K562 (cell line): Measurements from ENCODE around the gene ASIC1. TPM values are rescaled to one million over a fixed set of nuclear protein-coding genes. Genes with fewer than 3 reads are reported as not detected.
A peak's percentile ranks its signal among the peaks of the same experiment; 100 is the strongest.

Source experiments
- AFF1 ChIP-seq, 2 experiments: fragments of 450-650 bp; IDR thresholded peaks; 2 replicates each; pipeline ENCODE4 v1.6.1; 2018; ENCODE audit warnings: mild to moderate bottlenecking in 2 of 2, low read depth in 1 of 2; ENCODE audit not compliant: partially characterized antibody in 2 of 2
- ARNT ChIP-seq, 2 experiments: fragments of 450-650 bp; IDR thresholded peaks; 2 replicates each; pipeline ENCODE4 v1.6.1; 2016; ENCODE audit warnings: mild to moderate bottlenecking in 1 of 2
- BACH1 ChIP-seq: fragments of 200-800 bp; sonication (Bioruptor generic); IDR thresholded peaks from 2 replicates; pipeline ENCODE4 v1.6.1; 2016; ENCODE audit warnings: missing genetic modification characterization, missing compliant biosample characterization
- DPF2 ChIP-seq: fragments of 450-650 bp; IDR thresholded peaks from 2 replicates; pipeline ENCODE4 v1.6.1; 2016
- E2F3 ChIP-seq: fragments of 250-450 bp; sonication (Bioruptor Pico); IDR thresholded peaks from 2 replicates; pipeline ENCODE4 v1.4.0; 2020; ENCODE audit warnings: mild to moderate bottlenecking
- ETV6 ChIP-seq, 3 experiments: fragments of 150-350 bp in 1 of 3; sonication (generic) in 1 of 3; formaldehyde crosslinking in 1 of 3; IDR thresholded peaks; 2 replicates each; pipeline versions ENCODE4 v1.6.1 to v1.8.0; 2014 to 2022; ENCODE audit warnings: borderline replicate concordance in 2 of 3, low read depth in 2 of 3, antibody characterized with exemption in 1 of 3, low read length in 1 of 3, mild to moderate bottlenecking in 1 of 3, missing genetic modification reagents in 1 of 3
- HIVEP1 ChIP-seq: fragments of 250-450 bp; sonication (Bioruptor Pico); IDR thresholded peaks from 2 replicates; pipeline ENCODE4 v1.4.0; 2020; ENCODE audit warnings: mild to moderate bottlenecking
- HMGN3 ChIP-seq: IDR thresholded peaks from 2 replicates; pipeline ENCODE4 v1.6.1; 2011; ENCODE audit warnings: borderline replicate concordance, low read depth, mild to moderate bottlenecking, mixed read lengths, low read length; ENCODE audit not compliant: insufficient read length; ENCODE audit errors: extremely low read depth
- KLF10 ChIP-seq: fragments of 250-450 bp; sonication (Bioruptor Pico); IDR thresholded peaks from 2 replicates; pipeline ENCODE4 v1.6.1; 2021; ENCODE audit warnings: matching md5 sums
- MEIS2 ChIP-seq: fragments of 450-650 bp; IDR thresholded peaks from 2 replicates; pipeline ENCODE4 v1.6.1; 2014; ENCODE audit warnings: mild to moderate bottlenecking; ENCODE audit not compliant: partially characterized antibody
- NCOA4 ChIP-seq: fragments of 450-650 bp; IDR thresholded peaks from 2 replicates; pipeline ENCODE4 v1.6.1; 2018; ENCODE audit warnings: mild to moderate bottlenecking; ENCODE audit not compliant: partially characterized antibody
- NCOA6 ChIP-seq: fragments of 450-650 bp; IDR thresholded peaks from 2 replicates; pipeline ENCODE4 v1.6.1; 2017; ENCODE audit warnings: mild to moderate bottlenecking
- RAD51 ChIP-seq: fragments of 450-650 bp; IDR thresholded peaks from 2 replicates; pipeline ENCODE4 v1.7.1; 2016; ENCODE audit warnings: low read depth, mild to moderate bottlenecking, borderline replicate concordance
- SRF ChIP-seq, 2 experiments: fragments of 250-450, 450-650 bp in 1 of 2; sonication (Bioruptor Pico) in 1 of 2; sonication (generic) in 1 of 2; formaldehyde crosslinking; IDR thresholded peaks; 2 replicates each; pipeline versions ENCODE4 v1.5.0 to v1.5.1; 2020 to 2022; ENCODE audit warnings: mild to moderate bottlenecking in 1 of 2, missing genetic modification reagents in 1 of 2
- ZMIZ1 ChIP-seq, 2 experiments: fragments of 150-350 bp in 1 of 2; IDR thresholded peaks; 2 replicates each; pipeline ENCODE4 v1.6.1; 2012 to 2016; ENCODE audit warnings: low read depth in 2 of 2, low read length in 2 of 2, mild to moderate bottlenecking in 1 of 2, moderate library complexity in 1 of 2
- ZNF431 ChIP-seq: sonication (generic); formaldehyde crosslinking; IDR thresholded peaks from 2 replicates; pipeline ENCODE4 v1.8.0; 2022; ENCODE audit warnings: mild to moderate bottlenecking, missing genetic modification reagents
- ZNF77 ChIP-seq: fragments of 250-450 bp; sonication (Bioruptor Pico); IDR thresholded peaks from 2 replicates; pipeline ENCODE4 v1.5.0; 2020
- polyA plus RNA-seq, 8 experiments: library from polyadenylated mRNA; depleted of rRNA in 4 of 8; stranded (reverse) in 5 of 8; unstranded in 3 of 8; fragments of >200 nt; fragmentation: Nextera tagmentation in 2 of 8; fragmentation: Illumina TruSeq in 1 of 8; extraction: Ambion mirVana in 2 of 8; extraction: Trizol in 1 of 8; gene quantifications; 2 replicates each; pipeline versions ENCODE4 v1.2.1 to v1.2.3, GENCODE V29; 2011 to 2014; ENCODE audit warnings: inconsistent platforms in 1 of 8, missing spikeins in 1 of 8
- total RNA-seq, 7 experiments: library from RNA; depleted of rRNA in 6 of 7; stranded (reverse); fragments of >200 nt in 6 of 7; fragmentation: Illumina TruSeq in 2 of 7; extraction: Trizol in 2 of 7; gene quantifications; 2 replicates each; pipeline versions ENCODE4 v1.2.1 to v1.2.3, GENCODE V29; 2011 to 2021; ENCODE audit warnings: low replicate concordance in 1 of 7
- TF ChIP-seq, protein P1 (sequence below): fragments of 450-650 bp; IDR thresholded peaks from 2 replicates; pipeline ENCODE4 v1.6.1; 2017; ENCODE audit warnings: antibody characterized with exemption

ASIC1 gene
- total and polyA plus RNA-seq, 9 of the 15 experiments (the other 6 are each of a cell fraction or from before 2014, with no cell fraction given), result 0.01 to 1.7 (median 0.45) TPM

GRCh38 chr12:50050410-50051098 lies 6.8 kb upstream of the ASIC1 start (continued):
- TF ChIP-seq KLF10 (CRISPR knock-in tag) (no peak), RAD51 (no peak), ZNF77 (CRISPR knock-in tag) (no peak), BACH1 (peak; percentile 81; the same call in 1 of the 2 replicates), HMGN3 (peak; percentile 100), E2F3 (CRISPR knock-in tag) (0 out of 2 replicates have a peak, but pooled peaks have one; percentile 39), ZMIZ1 (IDR thresholded peaks at IDR 0.05; ENCODE audit: low read depth in 2 of 2, low read length in 2 of 2) (peak in 1 of 2 experiments; percentile 99; a peak in 2 of 4 replicates), ETV6 (IDR thresholded peaks at IDR 0.05; ENCODE audit: borderline replicate concordance in 1 of 2, low read depth in 2 of 2, low read length in 1 of 2) (no peak), ETV6 (CRISPR knock-in tag; IDR thresholded peaks at IDR 0.05; ENCODE audit: borderline replicate concordance) (no peak), DPF2 (peak; percentile 92), NCOA6 (no peak), NCOA4 (no peak), AFF1 (IDR thresholded peaks at IDR 0.05; ENCODE audit: low read depth in 1 of 2, partially characterized antibody in 2 of 2) (peak in 1 of 2 experiments; percentile 68), ZNF431 (CRISPR knock-in tag) (no peak), HIVEP1 (0 out of 2 replicates have a peak, but pooled peaks have one; percentile 35), MEIS2 (peak; percentile 78), SRF (CRISPR knock-in tag; IDR thresholded peaks at IDR 0.05) (peak in 1 of 2 experiments; percentile 69; a peak in 1 of 4 replicates), ARNT (IDR thresholded peaks at IDR 0.05) (no peak)
- TF ChIP-seq, protein P1, sequence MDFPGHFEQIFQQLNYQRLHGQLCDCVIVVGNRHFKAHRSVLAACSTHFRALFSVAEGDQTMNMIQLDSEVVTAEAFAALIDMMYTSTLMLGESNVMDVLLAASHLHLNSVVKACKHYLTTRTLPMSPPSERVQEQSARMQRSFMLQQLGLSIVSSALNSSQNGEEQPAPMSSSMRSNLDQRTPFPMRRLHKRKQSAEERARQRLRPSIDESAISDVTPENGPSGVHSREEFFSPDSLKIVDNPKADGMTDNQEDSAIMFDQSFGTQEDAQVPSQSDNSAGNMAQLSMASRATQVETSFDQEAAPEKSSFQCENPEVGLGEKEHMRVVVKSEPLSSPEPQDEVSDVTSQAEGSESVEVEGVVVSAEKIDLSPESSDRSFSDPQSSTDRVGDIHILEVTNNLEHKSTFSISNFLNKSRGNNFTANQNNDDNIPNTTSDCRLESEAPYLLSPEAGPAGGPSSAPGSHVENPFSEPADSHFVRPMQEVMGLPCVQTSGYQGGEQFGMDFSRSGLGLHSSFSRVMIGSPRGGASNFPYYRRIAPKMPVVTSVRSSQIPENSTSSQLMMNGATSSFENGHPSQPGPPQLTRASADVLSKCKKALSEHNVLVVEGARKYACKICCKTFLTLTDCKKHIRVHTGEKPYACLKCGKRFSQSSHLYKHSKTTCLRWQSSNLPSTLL, result no peak
